SK-N-MC (cell line): ENCODE results near the gene SAFB2.
"Not testable (repeated sequence)": the region's sequence is repeated elsewhere in the genome, so short reads cannot be mapped to it uniquely, and the experiment has no call there.

Experiments used
- EZH2 ChIP-seq: fragments of 200-600 bp; sonication (generic); IDR thresholded peaks from one replicate; pipeline ENCODE4 v1.6.1; 2017; ENCODE audit warnings: antibody characterized with exemption
- POLR2AphosphoS5 ChIP-seq: IDR thresholded peaks from 2 replicates; pipeline ENCODE4 v1.6.1; 2012; ENCODE audit warnings: mild to moderate bottlenecking, low read depth, low read length, borderline replicate concordance

DNA sequence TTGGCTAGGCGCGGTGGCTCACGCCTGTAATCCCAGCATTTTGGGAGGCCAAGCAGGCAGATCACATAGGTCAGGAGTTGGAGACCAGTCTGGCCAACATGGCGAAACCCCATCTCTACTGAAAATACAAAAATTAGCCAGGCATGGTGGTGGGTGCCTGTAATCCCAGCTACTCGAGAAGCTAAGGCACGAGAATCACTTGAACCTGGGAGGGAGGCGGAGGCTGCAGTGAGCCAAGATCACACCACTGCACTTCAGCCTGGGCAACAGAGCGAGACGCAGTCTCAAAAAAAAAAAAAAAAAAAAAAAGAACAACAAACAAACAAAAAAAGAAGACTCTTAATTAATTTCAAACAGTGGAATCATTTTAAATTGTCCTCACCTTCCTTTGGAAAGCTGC is 13.8 kb downstream of the SAFB2 start:
- TF ChIP-seq POLR2AphosphoS5, EZH2: not testable (repeated sequence)
